GM12878 (cell line): ENCODE data around the gene TIMM10. TPM values are rescaled to one million over a fixed set of nuclear protein-coding genes. Genes with fewer than 3 reads are reported as not detected.

Experiments
- CHD2 ChIP-seq: IDR thresholded peaks from 2 replicates; pipeline ENCODE4 v1.6.1; 2011; ENCODE audit warnings: low read depth, low read length, improper control_type of control experiment, borderline replicate concordance
- IKZF1 ChIP-seq: fragments of 450-650 bp; conservative IDR thresholded peaks from 2 replicates; pipeline ENCODE4 v1.6.1; 2017; ENCODE audit warnings: antibody characterized with exemption, mild to moderate bottlenecking
- KLF5 ChIP-seq: fragments of 450-650 bp; IDR thresholded peaks from 2 replicates; pipeline ENCODE4 v1.6.1; 2014; ENCODE audit warnings: mild to moderate bottlenecking; ENCODE audit not compliant: partially characterized antibody
- LARP7 ChIP-seq: fragments of 450-650 bp; IDR thresholded peaks from 2 replicates; pipeline ENCODE4 v1.6.1; 2017; ENCODE audit warnings: mild to moderate bottlenecking
- MYC ChIP-seq: IDR thresholded peaks from 2 replicates; pipeline ENCODE4 v1.6.1; 2011; ENCODE audit warnings: mild to moderate bottlenecking, low read length, moderate library complexity, inconsistent platforms; ENCODE audit not compliant: insufficient read depth, insufficient replicate concordance, insufficient read length, severe bottlenecking
- NRF1 ChIP-seq: conservative IDR thresholded peaks from 2 replicates; pipeline ENCODE4 v1.6.1; 2011; ENCODE audit warnings: mild to moderate bottlenecking, low read depth, low read length, improper control_type of control experiment
- POLR2A ChIP-seq: IDR thresholded peaks from 2 replicates; pipeline ENCODE4 v1.6.1; 2011; ENCODE audit warnings: low read depth, mild to moderate bottlenecking, low read length
- RUNX3 ChIP-seq: IDR thresholded peaks from 2 replicates; pipeline ENCODE4 v1.6.1; 2012; ENCODE audit warnings: low read length, inconsistent platforms
- TAF1 ChIP-seq: IDR thresholded peaks from 2 replicates; pipeline ENCODE4 v1.6.1; 2011; ENCODE audit warnings: mild to moderate bottlenecking, low read depth, low read length, borderline replicate concordance
- ZZZ3 ChIP-seq: IDR thresholded peaks from 2 replicates; pipeline ENCODE4 v1.6.1; 2011; ENCODE audit warnings: low read depth; ENCODE audit not compliant: control insufficient read depth, insufficient read length
- polyA plus RNA-seq, 11 experiments: library from polyadenylated mRNA; depleted of rRNA in 4 of 11; unstranded in 6 of 11; stranded (reverse) in 5 of 11; fragments of >200 nt; fragmentation: Nextera tagmentation in 4 of 11; fragmentation: Illumina TruSeq in 1 of 11; extraction: Ambion mirVana in 4 of 11; extraction: Trizol in 1 of 11; gene quantifications; 1 replicate in 1 of 11; 2 replicates in 10 of 11; pipeline versions ENCODE4 v1.2.1 to v1.2.3, GENCODE V29; 2011 to 2016; ENCODE audit warnings: inconsistent platforms in 2 of 11, missing spikeins in 2 of 11, low read depth in 1 of 11
- total RNA-seq, 4 experiments: library from RNA; depleted of rRNA in 3 of 4; stranded (reverse); fragments of >200 nt in 3 of 4; fragmentation: Illumina TruSeq in 1 of 4; extraction: Trizol in 1 of 4; gene quantifications; 2 replicates each; pipeline versions ENCODE4 v1.2.1 to v1.2.3, GENCODE V29; 2013 to 2021
- TF ChIP-seq, protein P1 (sequence below): fragments of 150-350 bp; IDR thresholded peaks from 2 replicates; pipeline ENCODE4 v1.6.1; 2014; ENCODE audit warnings: mild to moderate bottlenecking, low read depth, low read length
- TF ChIP-seq, protein P2 (sequence below): IDR thresholded peaks from 2 replicates; pipeline ENCODE4 v1.6.1; 2012; ENCODE audit warnings: low read depth, low read length, improper control_type of control experiment
- TF ChIP-seq, protein P3 (sequence below): IDR thresholded peaks from 2 replicates; pipeline ENCODE4 v1.6.1; 2012; ENCODE audit warnings: low read depth, low read length, improper control_type of control experiment

Gene TIMM10
- total and polyA plus RNA-seq, 10 of the 15 experiments (the other 5 are each of a cell fraction or from before 2014, with no cell fraction given): 148 to 898 (median 206) TPM

DNA sequence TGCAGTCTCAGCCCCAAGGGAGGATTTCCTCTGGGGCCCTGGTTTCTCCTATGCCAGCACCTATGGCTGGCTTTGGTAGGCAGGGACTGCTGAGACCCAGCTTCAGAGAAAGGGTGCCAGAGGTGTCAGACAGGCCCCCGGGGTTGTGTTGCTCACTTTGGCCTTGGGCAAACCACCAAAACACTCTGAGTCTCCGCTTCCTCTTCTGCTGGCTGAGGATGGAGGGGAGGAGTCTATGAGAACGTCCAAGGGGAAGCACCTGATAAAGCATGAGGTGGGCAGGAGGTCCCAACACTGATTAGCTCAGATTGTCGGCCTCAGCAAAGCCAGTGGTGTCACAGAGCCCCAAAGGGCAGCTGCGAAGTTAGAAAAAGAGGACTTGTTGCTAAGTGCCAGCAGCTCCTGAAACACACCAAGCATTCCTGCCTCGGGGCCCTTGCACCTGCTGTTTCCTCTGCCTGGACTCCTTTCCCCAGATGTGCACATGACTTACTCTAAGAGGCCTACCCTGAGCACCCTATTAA, 17.4 kb upstream of the TIMM10 start (continued):
- peak; percentile 46; the same call in 1 of the 2 replicates for TF ChIP-seq RUNX3
- peak; percentile 23; the same call in 1 of the 2 replicates for TF ChIP-seq LARP7
- no peak for TF ChIP-seq POLR2A
- TF ChIP-seq, protein P1, sequence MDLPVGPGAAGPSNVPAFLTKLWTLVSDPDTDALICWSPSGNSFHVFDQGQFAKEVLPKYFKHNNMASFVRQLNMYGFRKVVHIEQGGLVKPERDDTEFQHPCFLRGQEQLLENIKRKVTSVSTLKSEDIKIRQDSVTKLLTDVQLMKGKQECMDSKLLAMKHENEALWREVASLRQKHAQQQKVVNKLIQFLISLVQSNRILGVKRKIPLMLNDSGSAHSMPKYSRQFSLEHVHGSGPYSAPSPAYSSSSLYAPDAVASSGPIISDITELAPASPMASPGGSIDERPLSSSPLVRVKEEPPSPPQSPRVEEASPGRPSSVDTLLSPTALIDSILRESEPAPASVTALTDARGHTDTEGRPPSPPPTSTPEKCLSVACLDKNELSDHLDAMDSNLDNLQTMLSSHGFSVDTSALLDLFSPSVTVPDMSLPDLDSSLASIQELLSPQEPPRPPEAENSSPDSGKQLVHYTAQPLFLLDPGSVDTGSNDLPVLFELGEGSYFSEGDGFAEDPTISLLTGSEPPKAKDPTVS: no peak
- TF ChIP-seq TAF1: no peak
- peak; percentile 58 for TF ChIP-seq IKZF1
- no peak for TF ChIP-seq MYC
- TF ChIP-seq, protein P2, sequence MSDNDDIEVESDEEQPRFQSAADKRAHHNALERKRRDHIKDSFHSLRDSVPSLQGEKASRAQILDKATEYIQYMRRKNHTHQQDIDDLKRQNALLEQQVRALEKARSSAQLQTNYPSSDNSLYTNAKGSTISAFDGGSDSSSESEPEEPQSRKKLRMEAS: no peak
- TF ChIP-seq, protein P3, sequence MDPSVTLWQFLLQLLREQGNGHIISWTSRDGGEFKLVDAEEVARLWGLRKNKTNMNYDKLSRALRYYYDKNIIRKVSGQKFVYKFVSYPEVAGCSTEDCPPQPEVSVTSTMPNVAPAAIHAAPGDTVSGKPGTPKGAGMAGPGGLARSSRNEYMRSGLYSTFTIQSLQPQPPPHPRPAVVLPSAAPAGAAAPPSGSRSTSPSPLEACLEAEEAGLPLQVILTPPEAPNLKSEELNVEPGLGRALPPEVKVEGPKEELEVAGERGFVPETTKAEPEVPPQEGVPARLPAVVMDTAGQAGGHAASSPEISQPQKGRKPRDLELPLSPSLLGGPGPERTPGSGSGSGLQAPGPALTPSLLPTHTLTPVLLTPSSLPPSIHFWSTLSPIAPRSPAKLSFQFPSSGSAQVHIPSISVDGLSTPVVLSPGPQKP: no peak
- TF ChIP-seq KLF5: no peak
- no peak for TF ChIP-seq ZZZ3
- peak; percentile 15; the same call in 1 of the 2 replicates for TF ChIP-seq CHD2
- TF ChIP-seq NRF1: no peak
- TF ChIP-seq, all 136 proteins: peak for 14
